Measurements from ENCODE around the gene SDCCAG8. TPM values are rescaled to one million over a fixed set of nuclear protein-coding genes. Genes with fewer than 3 reads are reported as not detected.

The SDCCAG8 gene
- total and polyA plus RNA-seq, 2 experiments from 2014 or later: 23.3 to 38.5 TPM

DNA sequence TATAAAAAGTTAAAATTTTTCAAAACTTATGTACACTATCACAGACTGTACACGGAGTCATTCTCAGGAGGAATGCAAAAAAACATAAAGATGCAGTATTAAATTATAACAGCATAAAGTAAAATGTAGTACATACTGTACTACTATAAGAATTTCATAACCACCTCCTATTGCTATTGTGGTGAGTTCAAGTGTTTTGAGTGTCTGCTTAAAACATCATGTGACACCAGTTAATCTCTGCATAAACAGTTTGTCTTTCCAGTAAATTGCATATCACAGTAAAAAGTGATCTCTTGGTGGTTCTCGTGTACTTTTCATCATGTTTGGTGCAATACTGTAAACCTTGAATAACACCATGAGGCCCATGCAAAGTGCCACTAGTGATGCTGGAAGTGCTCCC, 45.2 kb downstream of the SDCCAG8 start:
- Histone ChIP-seq H3K36me3 (no peaks in the 10 kb centered on the region), H3K4me1 (ENCODE audit: low read depth) (peaks cover under 1% of the 10 kb centered on the region), H3K4me3 (no peak overlapping the region), H3K9me3 (ENCODE audit: low read depth) (no peaks in the 10 kb centered on the region), H3K27me3 (no peaks in the 10 kb centered on the region), H3K27ac (no peak overlapping the region)
- TF ChIP-seq, protein P1, sequence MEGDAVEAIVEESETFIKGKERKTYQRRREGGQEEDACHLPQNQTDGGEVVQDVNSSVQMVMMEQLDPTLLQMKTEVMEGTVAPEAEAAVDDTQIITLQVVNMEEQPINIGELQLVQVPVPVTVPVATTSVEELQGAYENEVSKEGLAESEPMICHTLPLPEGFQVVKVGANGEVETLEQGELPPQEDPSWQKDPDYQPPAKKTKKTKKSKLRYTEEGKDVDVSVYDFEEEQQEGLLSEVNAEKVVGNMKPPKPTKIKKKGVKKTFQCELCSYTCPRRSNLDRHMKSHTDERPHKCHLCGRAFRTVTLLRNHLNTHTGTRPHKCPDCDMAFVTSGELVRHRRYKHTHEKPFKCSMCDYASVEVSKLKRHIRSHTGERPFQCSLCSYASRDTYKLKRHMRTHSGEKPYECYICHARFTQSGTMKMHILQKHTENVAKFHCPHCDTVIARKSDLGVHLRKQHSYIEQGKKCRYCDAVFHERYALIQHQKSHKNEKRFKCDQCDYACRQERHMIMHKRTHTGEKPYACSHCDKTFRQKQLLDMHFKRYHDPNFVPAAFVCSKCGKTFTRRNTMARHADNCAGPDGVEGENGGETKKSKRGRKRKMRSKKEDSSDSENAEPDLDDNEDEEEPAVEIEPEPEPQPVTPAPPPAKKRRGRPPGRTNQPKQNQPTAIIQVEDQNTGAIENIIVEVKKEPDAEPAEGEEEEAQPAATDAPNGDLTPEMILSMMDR (IDR thresholded peaks at IDR 0.05; ENCODE audit: low read depth, low read length): no peak
- peak in 1 of 2 donors; percentile 31 for DNase-seq (ENCODE audit: low read depth in 1 of 2, low spot score in 1 of 2)

DNA sequence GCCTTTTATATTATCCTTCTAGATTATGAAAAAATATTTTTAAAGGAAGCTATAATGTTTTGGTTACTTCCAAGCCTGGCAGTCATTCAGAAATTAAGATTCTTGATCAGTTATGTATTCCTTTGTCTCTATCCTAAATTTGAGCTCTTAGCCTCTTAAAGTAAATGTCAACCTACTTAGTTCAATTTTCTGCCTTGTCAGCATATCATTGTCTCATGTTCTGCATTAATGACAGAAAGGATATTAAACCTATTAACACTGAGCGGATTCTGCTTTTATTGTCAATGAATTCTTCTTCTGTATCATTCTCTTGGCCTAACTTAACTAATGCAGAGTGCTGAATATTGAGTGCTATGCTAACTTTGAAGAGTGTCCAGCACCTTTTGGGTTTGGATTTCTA, 56.0 kb downstream of the SDCCAG8 start:
- TF ChIP-seq, protein P1 (IDR thresholded peaks at IDR 0.05; ENCODE audit: low read depth, low read length): no peak
- Histone ChIP-seq H3K9me3 (ENCODE audit: low read depth) (no peaks in the 10 kb centered on the region), H3K27me3 (no peaks in the 10 kb centered on the region), H3K36me3 (peaks cover 4% of the 10 kb centered on the region), H3K4me1 (ENCODE audit: low read depth) (no peaks in the 10 kb centered on the region), H3K27ac (no peak overlapping the region), H3K4me3 (no peak overlapping the region)
- no peak for DNase-seq (ENCODE audit: low read depth in 1 of 2, low spot score in 1 of 2)

DNA sequence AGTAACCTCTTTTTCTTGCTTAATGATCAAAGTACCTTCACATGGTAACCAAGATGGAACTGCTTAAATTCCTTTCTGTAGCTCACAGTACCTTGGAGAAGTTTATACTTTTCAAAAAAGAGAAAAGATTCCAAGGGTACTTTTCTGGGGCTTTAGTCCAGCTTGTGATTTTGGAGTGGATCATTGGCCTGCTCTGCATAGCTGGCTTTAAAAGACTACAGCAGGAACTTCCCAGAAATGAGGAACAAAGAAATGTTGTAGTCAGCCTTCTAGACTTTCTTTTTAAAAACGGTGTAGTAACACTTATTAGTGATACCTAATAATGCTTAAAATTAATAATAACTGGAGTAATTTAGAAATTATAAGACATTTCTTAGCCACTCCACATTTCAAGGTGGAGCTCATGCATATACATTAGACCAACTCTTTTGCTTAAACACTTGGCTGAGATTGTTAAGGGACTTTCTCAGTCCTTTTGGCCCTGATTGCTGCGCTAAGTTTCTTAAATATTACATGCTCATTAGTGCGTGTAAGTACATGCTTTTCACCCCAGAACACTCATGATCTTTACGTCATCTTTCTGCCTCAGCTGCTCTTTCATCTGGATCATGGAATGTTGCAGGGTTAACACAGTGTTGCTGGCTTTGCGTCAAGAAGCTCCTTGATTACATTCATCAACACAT, 57.3 kb downstream of the SDCCAG8 start:
- Histone ChIP-seq H3K4me3 (no peak overlapping the region), H3K9me3 (ENCODE audit: low read depth) (no peaks in the 10 kb centered on the region), H3K27ac (no peak overlapping the region), H3K27me3 (no peaks in the 10 kb centered on the region), H3K4me1 (ENCODE audit: low read depth) (no peaks in the 10 kb centered on the region), H3K36me3 (peaks cover 6% of the 10 kb centered on the region)
- peak in 1 of 2 donors; percentile 11 for DNase-seq (ENCODE audit: low read depth in 1 of 2, low spot score in 1 of 2)
- TF ChIP-seq, protein P1 (IDR thresholded peaks at IDR 0.05; ENCODE audit: low read depth, low read length): no peak

GRCh38 chr1:243313635-243314536, 58.0 kb downstream of the SDCCAG8 start:
- TF ChIP-seq, protein P1 (IDR thresholded peaks at IDR 0.05; ENCODE audit: low read depth, low read length): no peak
- Histone ChIP-seq H3K27ac (no peak overlapping the region), H3K36me3 (peaks cover 5% of the 10 kb centered on the region), H3K27me3 (no peaks in the 10 kb centered on the region), H3K4me1 (ENCODE audit: low read depth) (no peaks in the 10 kb centered on the region), H3K9me3 (ENCODE audit: low read depth) (no peaks in the 10 kb centered on the region), H3K4me3 (no peak overlapping the region)
- DNase-seq (ENCODE audit: low read depth in 1 of 2, low spot score in 1 of 2): peak in 1 of 2 donors; percentile 7

- Histone ChIP-seq H3K27ac (no peak overlapping the region), H3K36me3 (peaks cover 5% of the 10 kb centered on the region), H3K27me3 (no peaks in the 10 kb centered on the region), H3K4me3 (no peak overlapping the region), H3K9me3 (ENCODE audit: low read depth) (no peaks in the 10 kb centered on the region), H3K4me1 (ENCODE audit: low read depth) (no peaks in the 10 kb centered on the region)
- no peak for DNase-seq (ENCODE audit: low read depth in 1 of 2, low spot score in 1 of 2)
- TF ChIP-seq, protein P1 (IDR thresholded peaks at IDR 0.05; ENCODE audit: low read depth, low read length): no peak
Observed at GRCh38 chr1:243315455-243315854, 59.6 kb downstream of the SDCCAG8 start.
